GM18502 (cell line): ENCODE results near the gene TPRG1.
A peak's percentile ranks its signal among the peaks of the same experiment; 100 is the strongest.

ENCODE experiments used
- ATAC-seq: cut with Tn5 transposase; IDR thresholded peaks from one replicate; pipeline ENCODE4 v1.9.1; 2021; ENCODE audit warnings: mild to moderate bottlenecking; ENCODE audit not compliant: unreplicated experiment, poor library complexity

TPRG1 gene

GRCh38 chr3:189340680-189341460, 169.1 kb downstream of the TPRG1 start:
- ATAC-seq: no peak

- ATAC-seq: no peak
Measured at GRCh38 chr3:189342811-189343210, 171.0 kb downstream of the TPRG1 start.

DNA sequence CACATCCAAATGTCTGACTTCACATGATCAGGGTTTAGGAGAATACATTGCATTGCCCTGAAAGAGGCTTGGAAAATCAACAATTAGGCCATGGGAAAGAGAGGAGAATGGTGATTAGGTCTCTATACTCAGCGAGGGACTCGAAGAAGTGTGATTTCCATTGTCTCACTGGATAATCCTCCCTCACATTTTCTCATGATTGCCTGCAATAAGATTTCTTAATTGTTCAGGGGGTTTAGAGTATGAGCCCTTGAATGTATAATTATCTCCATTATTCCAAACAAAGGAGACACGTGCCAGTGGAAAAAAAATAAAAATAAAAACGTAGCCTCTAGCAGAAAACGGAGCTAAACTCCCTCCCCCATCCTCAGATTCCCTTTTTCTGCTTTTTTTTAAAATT, 173.2 kb downstream of the TPRG1 start:
- no peak for ATAC-seq

- no peak for ATAC-seq
Measured at GRCh38 chr3:189349772-189350171, 178.0 kb downstream of the TPRG1 start.

DNA sequence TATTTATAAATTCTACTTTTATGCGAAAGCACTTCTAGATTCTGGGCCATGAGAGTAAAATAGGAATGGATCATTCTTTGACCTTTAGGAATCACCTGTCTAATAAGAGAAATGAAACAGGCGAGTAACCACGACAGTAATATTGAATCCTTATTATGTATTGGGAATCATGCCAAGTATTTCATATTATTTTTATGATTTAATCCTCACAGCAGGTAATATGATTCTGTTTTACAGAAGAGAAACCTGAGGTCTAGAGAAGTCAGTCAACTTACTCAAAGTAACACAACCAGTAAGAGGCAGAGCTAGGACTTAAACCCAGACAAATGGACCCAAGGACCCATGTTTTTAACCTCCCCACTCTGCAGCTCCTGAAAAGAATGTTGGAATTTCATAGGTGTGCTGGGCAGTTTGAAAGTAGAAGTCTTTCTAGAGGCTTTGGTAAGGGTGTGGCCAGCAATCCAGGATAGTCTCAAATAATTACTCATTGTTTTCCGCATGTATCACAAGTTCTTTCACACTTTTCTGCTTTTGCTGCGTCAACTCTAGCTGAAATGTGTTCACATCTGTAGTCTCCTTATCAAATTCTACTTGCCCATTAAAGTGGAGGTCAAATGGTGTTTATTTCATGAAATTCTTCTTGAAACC, 181.7 kb downstream of the TPRG1 start:
- ATAC-seq: no peak

- ATAC-seq: no peak
Measured at GRCh38 chr3:189353988-189354889, 182.5 kb downstream of the TPRG1 start.

DNA sequence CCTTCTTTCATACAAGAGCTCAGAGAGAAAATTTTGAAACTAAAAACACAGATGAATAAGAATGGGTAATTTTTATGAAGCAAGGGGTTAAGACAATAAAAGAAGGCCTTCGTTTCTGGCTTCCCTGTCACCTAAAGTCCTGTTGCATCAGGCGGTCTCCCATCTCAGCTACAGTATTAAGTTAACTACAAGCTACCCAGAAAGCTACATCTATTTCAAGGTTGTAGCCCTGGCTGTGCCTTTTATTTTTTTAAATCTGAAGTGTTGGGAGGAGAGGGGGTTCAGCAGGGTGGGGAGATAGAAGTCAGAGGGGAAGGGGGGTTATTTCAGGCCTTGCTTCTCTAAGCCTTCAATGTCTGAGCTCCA, 183.3 kb downstream of the TPRG1 start:
- no peak for ATAC-seq

DNA sequence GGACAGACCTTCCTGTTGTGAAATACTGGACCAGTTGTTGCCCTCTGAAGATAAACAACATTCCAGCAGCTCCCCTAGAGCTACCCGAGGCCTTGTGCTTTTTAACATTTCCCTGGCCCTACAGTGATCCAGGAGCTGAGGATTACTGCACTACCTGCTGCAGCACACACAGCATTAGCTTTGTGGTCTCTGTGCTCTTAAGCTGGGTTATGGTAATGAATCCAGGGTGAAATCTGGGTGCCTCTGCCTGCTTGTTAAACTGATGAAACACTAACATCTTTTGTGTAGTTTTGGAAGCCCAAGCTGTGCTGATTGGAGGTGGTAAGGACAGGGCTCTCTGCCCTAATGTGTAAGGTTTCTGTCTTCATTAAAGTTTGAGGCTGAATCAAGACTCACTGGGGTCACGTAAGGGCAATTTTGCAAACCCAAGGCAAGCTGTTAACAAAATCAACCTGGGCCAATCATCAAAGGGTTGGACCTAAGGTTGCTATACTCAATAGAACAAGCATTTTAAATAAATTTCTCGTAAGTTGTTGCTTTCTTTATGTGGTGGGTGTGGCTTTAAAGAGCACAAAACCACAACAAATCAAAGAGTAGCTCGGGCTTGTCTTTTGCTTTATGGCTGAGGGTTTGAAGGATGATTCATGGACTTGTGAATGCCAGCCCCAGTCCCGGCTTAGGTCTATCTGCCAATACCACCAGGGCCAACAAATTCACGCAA, 183.9 kb downstream of the TPRG1 start:
- no peak for ATAC-seq

DNA sequence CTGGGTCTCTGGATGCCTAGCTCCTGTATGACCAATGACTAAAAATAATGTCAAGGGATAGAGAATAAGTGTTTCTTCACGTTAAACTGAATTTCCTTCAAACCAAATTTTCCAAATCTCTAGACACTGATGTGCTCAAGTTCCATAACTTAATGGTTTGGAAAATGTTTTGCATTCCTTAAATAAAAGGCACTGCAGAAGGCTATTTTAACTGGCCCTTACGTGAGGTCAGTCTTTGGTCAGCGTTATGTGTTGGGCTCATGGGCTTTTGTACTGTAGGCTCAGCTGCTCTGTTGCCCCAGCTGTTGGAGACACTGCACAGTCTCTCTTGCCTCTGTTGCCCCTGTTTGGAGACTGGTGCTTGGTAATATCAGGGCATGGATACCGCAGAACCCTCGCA, 188.5 kb downstream of the TPRG1 start:
- ATAC-seq: no peak

DNA sequence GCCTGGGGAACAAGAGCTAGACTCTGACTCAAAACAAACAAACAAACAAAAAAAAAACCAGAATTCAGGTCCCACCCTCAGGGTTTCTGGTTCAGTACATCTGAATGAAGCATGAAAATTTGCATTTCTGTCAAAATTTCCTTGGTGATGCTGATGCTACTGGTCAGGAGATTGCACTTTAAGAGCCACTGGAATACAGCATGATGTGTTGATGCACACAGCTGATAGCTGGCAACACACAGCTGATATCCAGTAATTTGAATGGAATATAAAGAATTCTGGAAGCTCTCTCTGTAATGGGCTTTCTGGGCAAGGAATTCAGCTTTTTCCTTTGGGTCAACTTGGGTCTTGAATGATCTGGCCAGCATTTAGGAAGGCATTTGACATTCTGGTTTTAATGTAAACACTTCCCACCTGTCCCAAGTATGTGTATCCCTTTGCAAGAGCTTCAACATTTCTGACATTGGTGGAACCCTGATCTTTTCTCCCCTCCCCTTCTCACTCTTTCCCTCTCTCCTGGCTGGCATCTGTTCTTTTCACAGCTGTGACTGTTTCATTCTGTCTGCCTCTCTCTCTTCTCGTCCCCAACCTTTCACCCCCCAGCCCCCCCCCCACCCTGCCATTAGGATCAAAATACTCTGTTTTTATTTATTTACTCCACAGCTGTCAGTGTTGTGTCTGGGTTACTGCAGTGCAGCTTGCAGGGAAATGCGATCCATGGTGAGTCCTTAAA, 189.5 kb downstream of the TPRG1 start:
- ATAC-seq: no peak

DNA sequence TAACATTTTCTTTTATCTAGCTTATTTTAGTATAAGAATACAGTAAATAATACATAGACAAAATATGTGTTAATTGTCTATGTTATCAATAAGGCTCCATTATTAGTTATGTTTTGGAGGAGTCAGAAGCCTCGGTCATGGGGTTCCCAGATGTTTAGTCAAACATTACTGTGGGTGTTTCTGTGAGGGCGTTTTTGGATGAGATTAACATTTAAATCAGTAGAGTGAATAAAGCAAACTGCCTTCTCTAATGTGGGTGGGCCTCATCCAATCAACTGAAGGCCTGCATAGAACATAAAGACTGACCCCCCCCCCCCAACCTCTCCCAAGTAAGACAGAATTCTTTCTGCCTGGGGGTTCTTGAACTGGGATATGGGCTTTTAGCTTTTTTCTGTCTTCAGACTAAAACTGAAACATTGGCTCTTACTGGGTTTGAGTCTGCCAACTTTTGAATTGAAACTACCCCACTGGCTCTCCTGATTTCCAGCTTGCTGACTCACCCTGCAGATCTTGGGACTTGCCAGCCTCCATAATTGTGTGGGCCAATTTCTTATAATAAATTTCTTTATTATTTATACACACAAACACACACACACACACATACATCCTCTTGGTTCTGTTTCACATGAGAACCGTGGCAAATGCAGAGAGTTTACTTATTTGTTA, 192.0 kb downstream of the TPRG1 start:
- no peak for ATAC-seq

DNA sequence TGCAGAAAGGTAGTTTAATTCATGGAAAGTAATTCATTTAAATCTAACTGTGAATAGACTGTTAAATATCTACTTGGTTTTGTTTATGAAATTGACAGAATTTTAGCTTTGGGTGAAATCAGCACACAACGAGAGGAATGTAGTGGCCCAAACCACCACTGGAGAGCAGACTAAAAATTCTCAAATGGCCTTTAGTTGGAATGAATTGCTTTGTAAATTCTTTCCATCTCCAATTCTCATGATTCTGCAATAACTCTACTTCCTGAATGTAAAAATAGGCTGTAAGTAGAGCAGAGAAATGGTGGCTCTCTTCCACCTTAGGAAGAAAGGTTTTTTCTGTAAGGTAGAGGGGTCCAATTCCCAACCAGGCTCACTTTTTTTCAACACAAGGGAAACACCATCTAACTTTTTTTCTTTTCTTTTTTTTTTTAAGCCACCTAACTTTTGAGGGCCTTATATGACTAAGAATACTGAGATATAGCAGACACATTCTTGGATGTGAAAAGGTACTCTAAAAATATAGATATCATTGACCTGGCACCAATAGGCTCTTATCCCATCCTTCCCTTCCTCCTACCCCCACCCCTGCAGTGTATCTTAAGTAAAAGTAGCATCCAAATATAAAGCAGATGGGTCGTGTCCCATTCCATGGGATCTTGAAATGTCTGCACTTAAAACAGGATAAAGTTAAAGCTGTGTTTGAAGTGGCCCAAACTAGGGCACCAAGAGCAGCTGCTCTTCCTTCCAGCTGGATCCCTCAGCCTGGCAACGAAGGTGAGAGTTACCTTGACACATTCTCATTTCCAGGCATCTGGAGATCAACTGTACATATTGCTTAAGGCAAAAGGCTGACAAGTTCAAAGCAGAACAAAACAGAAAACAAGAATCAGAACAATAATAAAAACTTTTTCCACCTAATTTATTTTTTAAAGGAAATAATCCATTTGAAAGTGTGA, 194.1 kb downstream of the TPRG1 start:
- no peak for ATAC-seq

- ATAC-seq: peak; percentile 58
Measured at GRCh38 chr3:189368384-189368783, 196.6 kb downstream of the TPRG1 start.

DNA sequence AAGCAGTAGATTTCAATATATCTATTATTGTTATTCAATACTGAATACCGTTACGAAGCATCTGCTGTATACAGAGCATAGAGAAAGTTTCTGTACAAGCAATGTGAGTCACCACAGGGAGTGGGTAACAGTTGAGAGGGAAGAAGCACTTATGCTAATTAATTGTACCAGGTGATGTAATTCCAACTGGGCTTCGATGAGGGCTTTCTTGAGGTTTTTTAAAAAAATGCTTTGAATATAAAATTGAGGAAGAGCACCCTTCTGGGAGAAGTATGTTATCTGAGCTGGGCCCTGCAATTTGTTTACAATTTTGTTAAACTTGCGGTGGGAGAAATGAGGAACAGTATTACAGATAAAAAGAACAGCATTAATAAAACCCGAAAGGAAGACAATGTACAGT, 197.9 kb downstream of the TPRG1 start:
- ATAC-seq: no peak

DNA sequence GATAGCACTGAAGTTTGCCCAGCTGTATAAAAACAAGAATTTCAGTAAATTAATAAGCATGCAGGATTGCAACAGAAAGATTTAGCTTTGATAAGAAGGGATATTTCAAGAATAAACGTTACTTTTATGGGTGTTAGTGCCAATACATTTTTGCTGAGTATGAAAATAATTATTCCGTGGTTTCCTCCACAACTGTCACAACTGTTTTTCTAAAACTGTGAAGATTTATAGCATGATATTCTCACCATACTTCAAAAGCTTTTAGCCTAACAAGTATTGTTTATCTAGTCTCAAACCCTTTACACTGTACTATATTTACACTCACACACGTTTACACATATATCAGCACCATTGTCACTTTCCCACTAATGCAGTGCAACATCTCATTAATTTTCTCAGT, 200.5 kb downstream of the TPRG1 start:
- no peak for ATAC-seq
